Measurements from ENCODE around the gene NPTN. TPM values are rescaled to one million over a fixed set of nuclear protein-coding genes. Genes with fewer than 3 reads are reported as not detected.
A peak's percentile ranks its signal among the peaks of the same experiment; 100 is the strongest.

The NPTN gene
- total and polyA plus RNA-seq, 9 of the 15 experiments (the other 6 are each of a cell fraction or from before 2014, with no cell fraction given) = 9.6 to 48.5 (median 21.7) TPM

DNA sequence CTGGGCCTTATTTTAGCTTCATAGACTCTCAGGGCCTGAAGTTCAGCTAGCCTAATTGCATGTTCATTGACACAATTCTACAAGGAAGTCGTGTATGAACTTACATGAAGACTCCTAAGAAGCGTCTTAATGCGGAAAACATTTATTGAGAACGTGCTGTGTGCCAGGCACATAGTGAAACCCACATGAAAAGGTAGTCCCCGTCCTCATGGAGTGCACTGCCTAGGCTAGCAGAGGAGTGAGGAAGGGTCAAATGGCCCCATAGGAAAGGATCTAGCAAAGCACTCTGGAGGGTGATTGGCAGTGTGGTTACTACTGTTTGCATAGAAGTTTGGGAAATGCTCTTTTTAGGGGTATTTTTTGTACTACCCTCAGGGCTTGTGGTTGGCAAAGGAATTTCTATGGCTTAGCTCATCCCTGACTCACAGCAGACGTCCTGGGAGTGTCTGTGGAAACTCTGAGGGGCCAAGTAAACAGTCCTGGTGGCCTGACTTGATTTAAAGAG, 854 bp upstream of the NPTN start (continued):
- TF ChIP-seq, protein P1, sequence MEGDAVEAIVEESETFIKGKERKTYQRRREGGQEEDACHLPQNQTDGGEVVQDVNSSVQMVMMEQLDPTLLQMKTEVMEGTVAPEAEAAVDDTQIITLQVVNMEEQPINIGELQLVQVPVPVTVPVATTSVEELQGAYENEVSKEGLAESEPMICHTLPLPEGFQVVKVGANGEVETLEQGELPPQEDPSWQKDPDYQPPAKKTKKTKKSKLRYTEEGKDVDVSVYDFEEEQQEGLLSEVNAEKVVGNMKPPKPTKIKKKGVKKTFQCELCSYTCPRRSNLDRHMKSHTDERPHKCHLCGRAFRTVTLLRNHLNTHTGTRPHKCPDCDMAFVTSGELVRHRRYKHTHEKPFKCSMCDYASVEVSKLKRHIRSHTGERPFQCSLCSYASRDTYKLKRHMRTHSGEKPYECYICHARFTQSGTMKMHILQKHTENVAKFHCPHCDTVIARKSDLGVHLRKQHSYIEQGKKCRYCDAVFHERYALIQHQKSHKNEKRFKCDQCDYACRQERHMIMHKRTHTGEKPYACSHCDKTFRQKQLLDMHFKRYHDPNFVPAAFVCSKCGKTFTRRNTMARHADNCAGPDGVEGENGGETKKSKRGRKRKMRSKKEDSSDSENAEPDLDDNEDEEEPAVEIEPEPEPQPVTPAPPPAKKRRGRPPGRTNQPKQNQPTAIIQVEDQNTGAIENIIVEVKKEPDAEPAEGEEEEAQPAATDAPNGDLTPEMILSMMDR (IDR thresholded peaks at IDR 0.05 in 2 of 3, conservative IDR thresholded peaks at IDR 0.05 in 1 of 3; ENCODE audit: insufficient read depth in 2 of 3, low read depth in 1 of 3, low read length in 3 of 3) = no peak
- no peak for TF ChIP-seq CEBPB (tag; IDR thresholded peaks at IDR 0.05)
- TF ChIP-seq CEBPG (CRISPR knock-in tag; IDR thresholded peaks at IDR 0.05) = no peak
- no peak for TF ChIP-seq CEBPG (tag; conservative IDR thresholded peaks at IDR 0.05 in 1 of 2, IDR thresholded peaks at IDR 0.05 in 1 of 2)
- TF ChIP-seq FOSL1 (tag; conservative IDR thresholded peaks at IDR 0.05) = peak; percentile 53
- no peak for TF ChIP-seq BCOR (IDR thresholded peaks at IDR 0.05)
- no peak for TF ChIP-seq NFYB (IDR thresholded peaks at IDR 0.05; ENCODE audit: extremely low read depth, insufficient read length)
- peak; percentile 32; the same call in 1 of the 2 replicates for TF ChIP-seq ZNF175 (CRISPR knock-in tag; IDR thresholded peaks at IDR 0.05; ENCODE audit: low read depth)

DNA sequence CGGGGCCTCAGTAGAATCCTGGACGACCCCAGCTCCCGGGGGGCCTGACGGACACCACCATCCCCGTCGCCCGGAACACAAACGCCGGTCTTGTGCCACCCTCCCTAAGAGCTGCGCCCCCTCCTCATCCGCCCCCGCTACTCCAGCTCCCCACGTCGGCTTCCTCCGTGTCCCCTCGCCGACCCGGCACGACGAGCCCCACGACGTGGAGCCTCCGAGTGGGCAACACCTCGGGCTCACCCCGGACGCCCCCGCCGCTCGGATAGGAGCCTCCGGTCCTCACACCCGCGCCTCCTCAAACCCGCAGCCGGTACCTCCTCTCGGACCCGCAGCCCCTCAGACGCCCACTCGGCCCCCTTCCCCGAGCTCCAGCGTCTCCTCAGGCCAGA, 525 bp downstream of the NPTN start:
- DNase-seq (ENCODE audit: extremely low read depth in 1 of 4, low spot score in 3 of 4) (no peak), ATAC-seq (peak; percentile 25), FAIRE-seq (no peak)
- H3K27ac ChIP-seq (ENCODE audit: extremely low read depth, low read depth, low read length) = peak overlapping the region; percentile 65
- ChIA-PET POLR2A (interaction anchor here (0.6 to 4.7 kb wide), 13 partner anchors 8 to 337 kb away, joined by 3 to 18 read pairs (median 5); no protein-coding TSS in a partner anchor), CTCF (ENCODE audit: low intra/inter-chr PET ratio) (interaction anchor here (0.6 kb wide), 1 partner anchor 53 kb away, joined by 3 read pairs; no protein-coding TSS in a partner anchor)
- peak overlapping the region; percentile 73 to 92 for H3K9ac ChIP-seq (ENCODE audit: insufficient read depth in 1 of 2, low read depth in 2 of 2, low read length in 2 of 2)
- no peaks in the 10 kb centered on the region for H3K36me3 ChIP-seq (ENCODE audit: control insufficient read depth, insufficient read depth, low read length)
- in situ Hi-C loops (cut with MboI) = no loop called here
- H3K9me3 ChIP-seq (replicated peaks; ENCODE audit: control insufficient read depth, insufficient read depth, low read depth, low read length) = no peaks in the 10 kb centered on the region
- peak overlapping the region; percentile 70 for H3K4me3 ChIP-seq
- peaks cover 8% of the 10 kb centered on the region; the same call in 1 of the 2 replicates for H4K20me1 ChIP-seq (replicated peaks; ENCODE audit: control insufficient read depth, insufficient read depth, low read length)
- H2AFZ ChIP-seq (ENCODE audit: low read depth, low read length) = peak overlapping the region; percentile 14; the same call in 1 of the 2 replicates
- no TSS peak for BruUV-seq (replicated peaks)
- peaks cover 19 to 25% of the 10 kb centered on the region in 2 experiments for H3K4me1 ChIP-seq (replicated peaks in 1 of 2; ENCODE audit: control insufficient read depth in 2 of 2, insufficient read depth in 2 of 2, low read length in 2 of 2)
- no peaks in the 10 kb centered on the region for H3K27me3 ChIP-seq (ENCODE audit: control insufficient read depth in 2 of 2, insufficient read depth in 2 of 2, low read length in 2 of 2)
- intact Hi-C loops (cut with micrococcal nuclease) = no loop called here
- no peaks in the 10 kb centered on the region for H3K9me1 ChIP-seq (ENCODE audit: control insufficient read depth, insufficient read depth, low read length)
- peaks cover 52% of the 10 kb centered on the region for H3K79me2 ChIP-seq (ENCODE audit: control insufficient read depth, insufficient read depth, low read length)
- peak overlapping the region; percentile 89 for H3K4me2 ChIP-seq (ENCODE audit: insufficient read depth, low read length)
- 0% methylated on average over 22 of the region's 40 CpGs for WGBS (ENCODE audit: insufficient coverage, low coverage, missing lambda C conversion rate)
- TF ChIP-seq, protein P2, sequence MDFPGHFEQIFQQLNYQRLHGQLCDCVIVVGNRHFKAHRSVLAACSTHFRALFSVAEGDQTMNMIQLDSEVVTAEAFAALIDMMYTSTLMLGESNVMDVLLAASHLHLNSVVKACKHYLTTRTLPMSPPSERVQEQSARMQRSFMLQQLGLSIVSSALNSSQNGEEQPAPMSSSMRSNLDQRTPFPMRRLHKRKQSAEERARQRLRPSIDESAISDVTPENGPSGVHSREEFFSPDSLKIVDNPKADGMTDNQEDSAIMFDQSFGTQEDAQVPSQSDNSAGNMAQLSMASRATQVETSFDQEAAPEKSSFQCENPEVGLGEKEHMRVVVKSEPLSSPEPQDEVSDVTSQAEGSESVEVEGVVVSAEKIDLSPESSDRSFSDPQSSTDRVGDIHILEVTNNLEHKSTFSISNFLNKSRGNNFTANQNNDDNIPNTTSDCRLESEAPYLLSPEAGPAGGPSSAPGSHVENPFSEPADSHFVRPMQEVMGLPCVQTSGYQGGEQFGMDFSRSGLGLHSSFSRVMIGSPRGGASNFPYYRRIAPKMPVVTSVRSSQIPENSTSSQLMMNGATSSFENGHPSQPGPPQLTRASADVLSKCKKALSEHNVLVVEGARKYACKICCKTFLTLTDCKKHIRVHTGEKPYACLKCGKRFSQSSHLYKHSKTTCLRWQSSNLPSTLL (IDR thresholded peaks at IDR 0.05) = no peak
- peak; percentile 23 for TF ChIP-seq CHD1 (IDR thresholded peaks at IDR 0.05; ENCODE audit: low read length)
- TF ChIP-seq FOXP1 (CRISPR knock-in tag; IDR thresholded peaks at IDR 0.05) = no peak
- no peak for TF ChIP-seq CCNT2 (IDR thresholded peaks at IDR 0.05; ENCODE audit: borderline replicate concordance, extremely low read depth, insufficient read length, low read depth, low read length)
- TF ChIP-seq, protein P3, sequence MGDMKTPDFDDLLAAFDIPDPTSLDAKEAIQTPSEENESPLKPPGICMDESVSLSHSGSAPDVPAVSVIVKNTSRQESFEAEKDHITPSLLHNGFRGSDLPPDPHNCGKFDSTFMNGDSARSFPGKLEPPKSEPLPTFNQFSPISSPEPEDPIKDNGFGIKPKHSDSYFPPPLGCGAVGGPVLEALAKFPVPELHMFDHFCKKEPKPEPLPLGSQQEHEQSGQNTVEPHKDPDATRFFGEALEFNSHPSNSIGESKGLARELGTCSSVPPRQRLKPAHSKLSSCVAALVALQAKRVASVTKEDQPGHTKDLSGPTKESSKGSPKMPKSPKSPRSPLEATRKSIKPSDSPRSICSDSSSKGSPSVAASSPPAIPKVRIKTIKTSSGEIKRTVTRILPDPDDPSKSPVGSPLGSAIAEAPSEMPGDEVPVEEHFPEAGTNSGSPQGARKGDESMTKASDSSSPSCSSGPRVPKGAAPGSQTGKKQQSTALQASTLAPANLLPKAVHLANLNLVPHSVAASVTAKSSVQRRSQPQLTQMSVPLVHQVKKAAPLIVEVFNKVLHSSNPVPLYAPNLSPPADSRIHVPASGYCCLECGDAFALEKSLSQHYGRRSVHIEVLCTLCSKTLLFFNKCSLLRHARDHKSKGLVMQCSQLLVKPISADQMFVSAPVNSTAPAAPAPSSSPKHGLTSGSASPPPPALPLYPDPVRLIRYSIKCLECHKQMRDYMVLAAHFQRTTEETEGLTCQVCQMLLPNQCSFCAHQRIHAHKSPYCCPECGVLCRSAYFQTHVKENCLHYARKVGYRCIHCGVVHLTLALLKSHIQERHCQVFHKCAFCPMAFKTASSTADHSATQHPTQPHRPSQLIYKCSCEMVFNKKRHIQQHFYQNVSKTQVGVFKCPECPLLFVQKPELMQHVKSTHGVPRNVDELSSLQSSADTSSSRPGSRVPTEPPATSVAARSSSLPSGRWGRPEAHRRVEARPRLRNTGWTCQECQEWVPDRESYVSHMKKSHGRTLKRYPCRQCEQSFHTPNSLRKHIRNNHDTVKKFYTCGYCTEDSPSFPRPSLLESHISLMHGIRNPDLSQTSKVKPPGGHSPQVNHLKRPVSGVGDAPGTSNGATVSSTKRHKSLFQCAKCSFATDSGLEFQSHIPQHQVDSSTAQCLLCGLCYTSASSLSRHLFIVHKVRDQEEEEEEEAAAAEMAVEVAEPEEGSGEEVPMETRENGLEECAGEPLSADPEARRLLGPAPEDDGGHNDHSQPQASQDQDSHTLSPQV (IDR thresholded peaks at IDR 0.05) = no peak
